H1 (cell line): ENCODE measurements around the gene DLGAP3. TPM values are rescaled to one million over a fixed set of nuclear protein-coding genes. Genes with fewer than 3 reads are reported as not detected.

Experiments used
- CTCF ChIA-PET: fragments of 300-600 bp; sonication (Branson Sonifier 250); formaldehyde crosslinking; loops from one replicate; lab custom pipeline; 2021; ENCODE audit not compliant: partially characterized antibody; lab: Charles Lee
- POLR2A ChIA-PET: fragments of 300-600 bp; sonication (Branson Sonifier 250); formaldehyde crosslinking; loops from one replicate; lab custom pipeline; 2021; ENCODE audit warnings: inconsistent platforms; ENCODE audit not compliant: partially characterized antibody; lab: Charles Lee
- DNase-seq, 2 experiments: peaks; one replicate each; pipeline versions ENCODE4 v3.0.0 to v3.0.0-alpha.2; 2010 to 2022; ENCODE audit warnings: low spot score in 2 of 2, low read depth in 1 of 2, mixed read lengths in 1 of 2
- FAIRE-seq: peaks from 2 replicates; lab custom pipeline; 2011; peaks lifted over from hg19 to GRCh38; lab: Jason Lieb, UNC
- H2AFZ ChIP-seq: 2 replicates; pipeline ENCODE4 v1.8.1; 2012; ENCODE audit warnings: low read length, inconsistent platforms
- H2AK5ac ChIP-seq: 2 replicates; pipeline ENCODE4 v1.6.1; 2013; ENCODE audit warnings: low read depth, low read length
- H2BK120ac ChIP-seq: replicated peaks from 2 replicates; pipeline ENCODE3; 2013; ENCODE audit warnings: low read depth, low read length, inconsistent platforms
- H2BK12ac ChIP-seq: 2 replicates; pipeline ENCODE4 v1.6.1; 2013; ENCODE audit warnings: low read depth, low read length
- H2BK15ac ChIP-seq: 2 replicates; pipeline ENCODE4 v1.6.1; 2013; ENCODE audit warnings: low read length
- H2BK20ac ChIP-seq: 2 replicates; pipeline ENCODE4 v1.6.1; 2013; ENCODE audit warnings: low read length
- H2BK5ac ChIP-seq: 2 replicates; pipeline ENCODE4 v1.6.1; 2013; ENCODE audit warnings: low read depth, low read length
- H3K14ac ChIP-seq: 2 replicates; pipeline ENCODE4 v1.6.1; 2013; ENCODE audit warnings: inconsistent platforms; ENCODE audit not compliant: insufficient read length
- H3K18ac ChIP-seq: 2 replicates; pipeline ENCODE4 v1.6.1; 2013; ENCODE audit warnings: low read length; ENCODE audit errors: extremely low read depth
- H3K23ac ChIP-seq: 2 replicates; pipeline ENCODE4 v1.6.1; 2013; ENCODE audit warnings: inconsistent platforms; ENCODE audit not compliant: insufficient read length
- H3K23me2 ChIP-seq: 2 replicates; pipeline ENCODE4 v1.6.1; 2013; ENCODE audit warnings: low read depth, low read length
- H3K27ac ChIP-seq: 2 replicates; pipeline ENCODE4 v1.6.1; 2011; ENCODE audit warnings: low read depth, low read length, inconsistent platforms
- H3K27me3 ChIP-seq, 4 experiments: replicated peaks in 1 of 4; 1 replicate in 1 of 4; 2 replicates in 3 of 4; pipeline versions ENCODE4 v1.6.1 to v1.8.1; 2011 to 2013; ENCODE audit warnings: low read length in 3 of 4, mild to moderate bottlenecking in 3 of 4, inconsistent platforms in 2 of 4, mixed read lengths in 2 of 4, moderate library complexity in 1 of 4; ENCODE audit not compliant: control insufficient read depth in 3 of 4, insufficient read depth in 3 of 4; ENCODE audit errors: extremely low read depth in 1 of 4
- H3K36me3 ChIP-seq, 4 experiments: 2 replicates each; pipeline versions ENCODE4 v1.6.1 to v1.8.1; 2011 to 2013; ENCODE audit warnings: mild to moderate bottlenecking in 4 of 4, low read length in 3 of 4, moderate library complexity in 2 of 4, control low read depth in 1 of 4, inconsistent platforms in 1 of 4; ENCODE audit not compliant: insufficient read depth in 4 of 4, control insufficient read depth in 2 of 4
- H3K4ac ChIP-seq: replicated peaks from 2 replicates; pipeline ENCODE3; 2013; ENCODE audit warnings: low read length, low read depth, mixed read lengths, inconsistent platforms; ENCODE audit not compliant: insufficient read length
- H3K4me1 ChIP-seq, 4 experiments: replicated peaks in 1 of 4; 1 replicate in 1 of 4; 2 replicates in 3 of 4; pipeline versions ENCODE4 v1.6.1 to v1.8.1; 2011 to 2013; ENCODE audit warnings: low read length in 3 of 4, inconsistent platforms in 2 of 4, mixed read lengths in 1 of 4; ENCODE audit not compliant: insufficient read depth in 4 of 4, control insufficient read depth in 3 of 4
- H3K4me2 ChIP-seq, 2 experiments: 2 replicates each; pipeline versions ENCODE4 v1.6.1 to v1.8.1; 2011 to 2013; ENCODE audit warnings: low read depth in 2 of 2, low read length in 2 of 2, control low read depth in 1 of 2, inconsistent platforms in 1 of 2, mild to moderate bottlenecking in 1 of 2; ENCODE audit not compliant: insufficient read depth in 1 of 2
- H3K4me3 ChIP-seq, 4 experiments: fragments of 200-600, 300-600 bp in 1 of 4; sonication (generic), shearing (Covaris generic), sonication (Bioruptor Twin) in 1 of 4; 2 replicates each; pipeline versions ENCODE4 v1.5.1 to v1.8.1; 2011 to 2016; ENCODE audit warnings: low read length in 4 of 4, low read depth in 3 of 4, control low read depth in 2 of 4, inconsistent platforms in 2 of 4, mild to moderate bottlenecking in 2 of 4, mixed read lengths in 1 of 4, moderate library complexity in 1 of 4; ENCODE audit not compliant: insufficient read depth in 2 of 4; ENCODE audit errors: extremely low read depth in 1 of 4
- H3K56ac ChIP-seq: replicated peaks from 2 replicates; pipeline ENCODE3; 2013; ENCODE audit warnings: low read depth, mild to moderate bottlenecking, mixed read lengths, low read length, inconsistent platforms; ENCODE audit not compliant: insufficient read length
- H3K79me1 ChIP-seq: 2 replicates; pipeline ENCODE4 v1.6.1; 2013; ENCODE audit warnings: low read depth, low read length, control low read depth
- H3K79me2 ChIP-seq, 2 experiments: 2 replicates each; pipeline versions ENCODE4 v1.6.1 to v1.8.1; 2012 to 2013; ENCODE audit warnings: low read length in 2 of 2, mild to moderate bottlenecking in 2 of 2, inconsistent platforms in 1 of 2; ENCODE audit not compliant: insufficient read depth in 2 of 2, control insufficient read depth in 1 of 2
- H3K9ac ChIP-seq, 4 experiments: replicated peaks in 1 of 4; 1 replicate in 1 of 4; 2 replicates in 3 of 4; pipeline versions ENCODE4 v1.6.1 to v1.8.1; 2011 to 2013; ENCODE audit warnings: low read depth in 3 of 4, low read length in 3 of 4, control low read depth in 2 of 4, mild to moderate bottlenecking in 2 of 4, moderate library complexity in 2 of 4, inconsistent platforms in 1 of 4; ENCODE audit errors: extremely low read depth in 1 of 4
- H3K9me3 ChIP-seq, 2 experiments: 2 replicates each; pipeline versions ENCODE4 v1.6.1 to v1.8.1; 2012 to 2013; ENCODE audit warnings: mild to moderate bottlenecking in 2 of 2, moderate library complexity in 2 of 2, control low read depth in 1 of 2, inconsistent platforms in 1 of 2, low read depth in 1 of 2, low read length in 1 of 2, mixed read lengths in 1 of 2; ENCODE audit not compliant: insufficient read depth in 2 of 2
- H4K20me1 ChIP-seq, 2 experiments: replicated peaks in 1 of 2; 2 replicates each; pipeline versions ENCODE3 to v1.8.1; 2011 to 2013; ENCODE audit warnings: inconsistent platforms in 2 of 2, low read length in 2 of 2, mild to moderate bottlenecking in 1 of 2; ENCODE audit not compliant: insufficient read depth in 2 of 2, control insufficient read depth in 1 of 2
- H4K5ac ChIP-seq: 2 replicates; pipeline ENCODE4 v1.6.1; 2013; ENCODE audit warnings: low read length, low read depth, mixed read lengths, inconsistent platforms; ENCODE audit not compliant: insufficient read length
- H4K8ac ChIP-seq: 2 replicates; pipeline ENCODE4 v1.8.0; 2013; ENCODE audit warnings: mild to moderate bottlenecking, moderate library complexity, low read length, inconsistent platforms; ENCODE audit not compliant: insufficient read depth; ENCODE audit errors: extremely low read depth
- H4K91ac ChIP-seq: replicated peaks from 2 replicates; pipeline ENCODE3; 2013; ENCODE audit warnings: low read length, mixed read lengths, inconsistent platforms; ENCODE audit not compliant: insufficient read length
- CTBP2 ChIP-seq: IDR thresholded peaks from 2 replicates; pipeline ENCODE4 v1.7.0; 2011; ENCODE audit warnings: borderline replicate concordance, mild to moderate bottlenecking, moderate library complexity, mixed read lengths, low read length; ENCODE audit not compliant: insufficient read depth, insufficient read length
- EZH2 ChIP-seq: fragments of 200-600 bp; sonication (generic); IDR thresholded peaks from 2 replicates; pipeline ENCODE4 v1.7.1; 2012; ENCODE audit warnings: low read depth, mild to moderate bottlenecking, moderate library complexity, low read length, inconsistent platforms; ENCODE audit not compliant: severe bottlenecking
- GABPA ChIP-seq: IDR thresholded peaks from 2 replicates; pipeline ENCODE4 v1.6.1; 2011; ENCODE audit warnings: mild to moderate bottlenecking, low read length, moderate library complexity, borderline replicate concordance; ENCODE audit not compliant: insufficient read depth
- HDAC2 ChIP-seq, 2 experiments: fragments of 300-600 bp in 1 of 2; sonication (generic) in 1 of 2; IDR thresholded peaks; 2 replicates each; pipeline ENCODE4 v1.6.1; 2011 to 2012; ENCODE audit warnings: low read depth in 2 of 2, low read length in 2 of 2, mild to moderate bottlenecking in 2 of 2, moderate library complexity in 2 of 2, borderline replicate concordance in 1 of 2, inconsistent platforms in 1 of 2
- KDM1A ChIP-seq: fragments of 200-600, 300-600 bp; sonication (generic); IDR thresholded peaks from 2 replicates; pipeline ENCODE4 v1.7.1; 2016; ENCODE audit warnings: mild to moderate bottlenecking, low read length, borderline replicate concordance
- KDM4A ChIP-seq: IDR thresholded peaks from one replicate; pipeline ENCODE4 v1.7.1; 2012; ENCODE audit warnings: low read depth, mild to moderate bottlenecking, moderate library complexity, low read length, inconsistent platforms; ENCODE audit not compliant: severe bottlenecking
- KDM5A ChIP-seq: fragments of 200-600 bp; IDR thresholded peaks from 2 replicates; pipeline ENCODE4 v1.7.1; 2012; ENCODE audit warnings: mild to moderate bottlenecking, low read length, inconsistent platforms, mixed read lengths
- PHF8 ChIP-seq: fragments of 200-600 bp; sonication (generic); conservative IDR thresholded peaks from 2 replicates; pipeline ENCODE4 v1.7.1; 2012; ENCODE audit warnings: low read depth, mild to moderate bottlenecking, inconsistent platforms, low read length, moderate library complexity
- SP1 ChIP-seq: IDR thresholded peaks from 2 replicates; pipeline ENCODE4 v1.6.1; 2011; ENCODE audit warnings: low read depth, low read length
- WGBS, 2 experiments: shearing (Covaris generic) in 1 of 2; methylation state at CpG; one replicate each; pipeline versions ENCODE4 v1.1.6 to v1.1.7; 2013 to 2015; ENCODE audit warnings: low lambda C conversion rate in 2 of 2, mixed read lengths in 2 of 2, inconsistent platforms in 1 of 2, low coverage in 1 of 2, missing lambda C conversion rate in 1 of 2; ENCODE audit not compliant: insufficient replicate concordance in 2 of 2, insufficient coverage in 1 of 2, insufficient read length in 1 of 2; ENCODE audit errors: extremely low coverage in 1 of 2, missing lambda C conversion rate in 1 of 2; 5-methylcytosine and 5-hydroxymethylcytosine counted together
- polyA plus RNA-seq, 7 experiments: library from polyadenylated mRNA; depleted of rRNA in 3 of 7; stranded (reverse) in 5 of 7; unstranded in 2 of 7; fragments of >200 nt in 5 of 7; fragments of 200-250 nt in 2 of 7; gene quantifications; 1 replicate in 5 of 7; 2 replicates in 1 of 7; 4 replicates in 1 of 7; pipeline versions ENCODE4 v1.2.1 to v1.2.3, GENCODE V29; 2011 to 2013; ENCODE audit warnings: missing spikeins in 2 of 7, mixed read lengths in 2 of 7
- total RNA-seq: library from RNA; stranded (reverse); fragmentation: NEBNext Ultra II Directional; extraction: Animal tissue kit (Norgen Biotek cat#: 25700); gene quantifications from 2 replicates; pipeline ENCODE4 v1.2.1, GENCODE V29; 2021

Gene DLGAP3
- total and polyA plus RNA-seq, 2 of the 8 experiments (the other 6 are each of a cell fraction or from before 2014, with no cell fraction given) = 3.8 to 13.2 TPM

DNA sequence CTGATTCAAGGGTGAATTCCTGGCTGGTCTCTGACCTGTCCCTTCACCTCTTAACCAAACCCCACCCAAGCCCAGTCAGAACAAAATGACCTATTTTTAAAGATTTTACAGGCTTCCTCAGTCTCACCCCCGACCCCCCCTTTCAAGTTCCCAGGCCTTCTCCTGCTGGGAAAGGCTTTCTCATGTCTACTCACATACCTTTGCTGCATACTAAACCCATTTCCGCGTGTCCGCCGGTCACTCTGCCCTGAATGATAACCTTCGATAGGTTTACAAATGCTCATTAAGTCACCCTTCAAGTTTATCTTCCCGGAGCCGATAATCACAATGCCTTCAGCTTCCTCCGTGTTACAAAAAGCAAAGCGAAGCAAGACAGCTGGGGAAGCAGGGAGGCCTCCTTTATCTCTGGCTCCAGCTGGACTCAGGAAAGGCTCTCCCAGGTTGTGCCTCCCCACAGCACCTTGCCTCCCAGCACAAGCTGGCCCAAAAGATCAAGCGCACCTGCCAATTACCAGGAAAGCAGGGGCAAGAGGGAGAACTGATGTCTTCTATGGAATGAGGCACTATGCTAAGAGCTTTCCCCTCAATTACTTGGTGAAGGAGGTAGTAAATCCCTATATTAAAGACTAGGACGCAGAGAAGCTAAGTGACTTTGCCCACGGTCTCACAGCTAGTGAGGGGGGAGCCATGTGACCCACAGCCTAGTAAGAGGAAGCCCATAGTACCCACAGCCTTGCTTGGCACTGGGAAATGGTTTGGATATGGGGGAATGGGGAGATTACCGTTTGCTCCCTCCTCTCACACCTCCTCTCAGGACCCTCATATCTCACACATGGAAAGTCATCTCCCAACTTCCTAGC lies 85.8 kb downstream of the DLGAP3 start:
- peak overlapping the region; percentile 85; the same call in 1 of the 2 replicates for H2BK5ac ChIP-seq
- H2AK5ac ChIP-seq = peak overlapping the region; percentile 82; the same call in 1 of the 2 replicates
- no peak overlapping the region for H3K56ac ChIP-seq
- H3K36me3 ChIP-seq = no peaks in the 10 kb centered on the region
- no peak overlapping the region for H3K14ac ChIP-seq
- H4K8ac ChIP-seq = 0 out of 2 replicates have a peak overlapping the region, but pooled peaks have one; percentile 64
- peak overlapping the region; percentile 25 for H4K91ac ChIP-seq
- H3K4me3 ChIP-seq = peak overlapping the region in 2 of 4 experiments; percentile 12 to 23; a peak in 2 of 8 replicates
- H3K9me3 ChIP-seq = no peaks in the 10 kb centered on the region
- DNase-seq (no peak), FAIRE-seq (no peak)
- H2BK120ac ChIP-seq = no peak overlapping the region
- H3K4ac ChIP-seq = no peak overlapping the region
- H3K27me3 ChIP-seq = no peaks in the 10 kb centered on the region
- no peak overlapping the region; the same call in 1 of the 2 replicates for H2BK15ac ChIP-seq
- H4K20me1 ChIP-seq = no peaks in the 10 kb centered on the region
- H3K4me1 ChIP-seq = peaks cover 16 to 27% (median 18%) of the 10 kb centered on the region in 4 experiments
- H4K5ac ChIP-seq = no peak overlapping the region
- ChIA-PET POLR2A (interaction anchor here (0.5 to 1.4 kb wide), 6 partner anchors 8 to 332 kb away, joined by 3 read pairs; partner anchors contain the start of genes SMIM12 and ZMYM1), CTCF (interaction anchor here (0.6 to 14.3 kb wide), 7 partner anchors 10 to 355 kb away, joined by 3 to 230 read pairs (median 6); partner anchors contain the start of gene GJA4)
- no peak overlapping the region for H3K23ac ChIP-seq
- H3K9ac ChIP-seq = no peak overlapping the region; a peak in 2 of 7 replicates
- no peaks in the 10 kb centered on the region for H3K79me1 ChIP-seq
- peak overlapping the region; percentile 44 for H3K18ac ChIP-seq
- no peak overlapping the region for H2AFZ ChIP-seq
- H3K23me2 ChIP-seq = no peaks in the 10 kb centered on the region
- H3K79me2 ChIP-seq = no peaks in the 10 kb centered on the region
- H3K27ac ChIP-seq = no peak overlapping the region
- peak overlapping the region; percentile 49; the same call in 1 of the 2 replicates for H2BK20ac ChIP-seq
- WGBS, 2 experiments = 52% methylated on average over 14 of the region's 14 CpGs; no CpG with 5 or more reads in 1 of the 2 experiments
- H3K4me2 ChIP-seq = peak overlapping the region; percentile 42 to 65
- peak overlapping the region; percentile 91; the same call in 1 of the 2 replicates for H2BK12ac ChIP-seq
- TF ChIP-seq CTBP2 (no peak), KDM5A (no peak), PHF8 (no peak), KDM1A (no peak), HDAC2 (IDR thresholded peaks at IDR 0.05; ENCODE audit: borderline replicate concordance in 1 of 2, low read depth in 2 of 2, low read length in 2 of 2) (no peak), GABPA (no peak), SP1 (no peak), EZH2 (no peak), KDM4A (no peak)
